ENCODE data around the gene DNA2.
"Not testable (repeated sequence)": the region's sequence is repeated elsewhere in the genome, so short reads cannot be mapped to it uniquely, and the experiment has no call there.

DNA2 gene

GRCh38 chr10:68471586-68472408, at the start of gene DNA2:
Gene DNA2 (minus strand): TSS chr10:68471973. CDS start chr10:68471864, 109 bp downstream.
- Histone ChIP-seq H3K27me3 (ENCODE audit: control insufficient read depth in 5 of 5, insufficient read depth in 4 of 5, low read length in 5 of 5) (no peaks in the 10 kb centered on the region), H3K36me3 (ENCODE audit: control insufficient read depth in 5 of 5, insufficient read depth in 5 of 5, low read length in 5 of 5) (no peaks in the 10 kb centered on the region), H3K4me3 (ENCODE audit: low read depth in 1 of 5, low read length in 5 of 5) (peak within 1 kb of the TSS; percentile 83 to 96 (median 90)), H3K27ac (ENCODE audit: low read depth, low read length) (peak within 1 kb of the TSS; percentile 41), H3K9ac (ENCODE audit: low read length in 5 of 5) (peak within 1 kb of the TSS; percentile 63 to 81 (median 75)), H3K9me3 (ENCODE audit: control insufficient read depth in 5 of 5, low read length in 5 of 5) (no peaks in the 10 kb centered on the region), H3K4me1 (ENCODE audit: control insufficient read depth in 5 of 5, insufficient read depth in 5 of 5, low read length in 5 of 5) (peaks cover 0 to 17% (median 12%) of the 10 kb centered on the region in 5 donors)

GRCh38 chr10:68518609-68519008, 46.8 kb upstream of the DNA2 start:
- not testable (repeated sequence) for H3K4me3 ChIP-seq (ENCODE audit: low read depth in 1 of 5, low read length in 5 of 5); H3K27me3 ChIP-seq (ENCODE audit: control insufficient read depth in 5 of 5, insufficient read depth in 4 of 5, low read length in 5 of 5); H3K9ac ChIP-seq (ENCODE audit: low read length in 5 of 5); H3K9me3 ChIP-seq (ENCODE audit: control insufficient read depth in 5 of 5, low read length in 5 of 5); H3K27ac ChIP-seq (ENCODE audit: low read depth, low read length)
- H3K4me1 ChIP-seq (ENCODE audit: control insufficient read depth in 5 of 5, insufficient read depth in 5 of 5, low read length in 5 of 5), result peaks cover 0 to 17% (median 5%) of the 10 kb centered on the region in 5 donors
- H3K36me3 ChIP-seq (ENCODE audit: control insufficient read depth in 5 of 5, insufficient read depth in 5 of 5, low read length in 5 of 5), result peaks cover 0 to 20% (median 9%) of the 10 kb centered on the region in 5 donors

DNA sequence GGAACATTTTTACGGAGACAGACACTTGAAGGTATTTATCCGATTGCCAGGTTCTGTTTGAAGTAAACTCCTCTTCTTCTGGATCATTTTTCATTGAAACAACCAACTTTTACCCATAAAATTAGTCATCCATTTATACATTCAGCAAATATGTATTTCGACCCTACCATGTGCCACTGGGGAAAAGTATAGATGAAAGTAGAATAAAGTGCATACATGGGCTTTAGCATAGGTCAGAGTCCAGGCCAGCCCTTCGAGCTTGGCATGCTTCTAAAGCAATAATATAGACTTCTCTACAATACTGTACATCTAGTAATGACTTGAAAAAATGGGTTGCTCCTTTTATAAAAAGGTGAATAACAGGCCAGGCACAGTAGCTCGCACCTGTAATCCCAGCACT, 45.4 kb upstream of the DNA2 start:
- Histone ChIP-seq H3K36me3 (ENCODE audit: control insufficient read depth in 5 of 5, insufficient read depth in 5 of 5, low read length in 5 of 5) (peaks cover 2 to 27% (median 9%) of the 10 kb centered on the region in 5 donors), H3K4me3 (ENCODE audit: low read depth in 1 of 5, low read length in 5 of 5) (no peak overlapping the region), H3K9ac (ENCODE audit: low read length in 5 of 5) (no peak overlapping the region), H3K27ac (ENCODE audit: low read depth, low read length) (no peak overlapping the region), H3K9me3 (ENCODE audit: control insufficient read depth in 5 of 5, low read length in 5 of 5) (no peaks in the 10 kb centered on the region), H3K27me3 (ENCODE audit: control insufficient read depth in 5 of 5, insufficient read depth in 4 of 5, low read length in 5 of 5) (no peaks in the 10 kb centered on the region), H3K4me1 (ENCODE audit: control insufficient read depth in 5 of 5, insufficient read depth in 5 of 5, low read length in 5 of 5) (peaks cover 0 to 5% (median 2%) of the 10 kb centered on the region in 5 donors)

DNA sequence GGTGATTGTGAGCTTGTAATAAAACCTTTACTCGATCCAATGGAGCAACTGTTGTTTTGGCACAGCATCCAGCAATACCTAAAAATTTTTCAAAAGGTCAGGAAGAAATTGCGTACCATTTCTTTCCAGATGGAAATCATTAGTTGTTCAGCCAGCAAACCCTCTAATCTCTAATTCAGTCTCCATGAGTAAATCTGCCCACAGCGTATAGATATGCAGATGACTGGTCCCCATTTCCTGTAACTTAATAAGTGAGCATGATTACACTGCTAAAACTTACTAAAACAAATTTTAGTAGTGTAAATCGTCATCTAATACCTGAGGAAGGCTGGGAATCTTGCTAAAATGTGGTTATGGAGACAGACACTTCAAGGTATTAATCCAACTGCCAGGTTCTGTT, 45.0 kb upstream of the DNA2 start:
- Histone ChIP-seq H3K9ac (ENCODE audit: low read length in 5 of 5) (no peak overlapping the region), H3K27ac (ENCODE audit: low read depth, low read length) (no peak overlapping the region), H3K27me3 (ENCODE audit: control insufficient read depth in 5 of 5, insufficient read depth in 4 of 5, low read length in 5 of 5) (no peaks in the 10 kb centered on the region), H3K36me3 (ENCODE audit: control insufficient read depth in 5 of 5, insufficient read depth in 5 of 5, low read length in 5 of 5) (peaks cover 2 to 24% (median 9%) of the 10 kb centered on the region in 5 donors), H3K4me1 (ENCODE audit: control insufficient read depth in 5 of 5, insufficient read depth in 5 of 5, low read length in 5 of 5) (peaks cover 0 to 5% (median 0%) of the 10 kb centered on the region in 5 donors), H3K9me3 (ENCODE audit: control insufficient read depth in 5 of 5, low read length in 5 of 5) (no peaks in the 10 kb centered on the region), H3K4me3 (ENCODE audit: low read depth in 1 of 5, low read length in 5 of 5) (no peak overlapping the region)

DNA sequence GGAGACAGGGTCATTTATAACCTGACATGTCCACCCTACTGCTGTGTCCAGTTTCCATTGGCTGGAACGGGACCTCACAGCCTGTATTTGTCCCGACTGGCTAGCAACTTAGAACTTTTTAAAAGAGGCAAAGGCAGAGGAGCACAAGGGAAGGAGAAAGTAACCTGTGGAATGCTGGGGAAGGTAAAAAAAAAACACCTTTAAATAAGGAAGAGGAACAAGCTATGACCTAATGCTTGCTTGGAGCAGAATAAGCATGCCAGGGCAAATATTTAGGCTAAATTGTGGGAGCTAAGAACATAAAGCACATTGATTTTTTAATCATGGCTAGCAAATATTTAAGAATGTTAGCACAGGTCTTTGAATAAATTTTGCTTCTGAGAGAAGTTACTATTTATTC, 44.4 kb upstream of the DNA2 start:
- not testable (repeated sequence) for H3K27ac ChIP-seq (ENCODE audit: low read depth, low read length); H3K9me3 ChIP-seq (ENCODE audit: control insufficient read depth in 5 of 5, low read length in 5 of 5); H3K4me1 ChIP-seq (ENCODE audit: control insufficient read depth in 5 of 5, insufficient read depth in 5 of 5, low read length in 5 of 5); H3K27me3 ChIP-seq (ENCODE audit: control insufficient read depth in 5 of 5, insufficient read depth in 4 of 5, low read length in 5 of 5); H3K4me3 ChIP-seq (ENCODE audit: low read depth in 1 of 5, low read length in 5 of 5); H3K9ac ChIP-seq (ENCODE audit: low read length in 5 of 5)
- H3K36me3 ChIP-seq (ENCODE audit: control insufficient read depth in 5 of 5, insufficient read depth in 5 of 5, low read length in 5 of 5), result peaks cover 3 to 22% (median 9%) of the 10 kb centered on the region in 5 donors

- peaks cover 0 to 11% (median 0%) of the 10 kb centered on the region in 5 donors for H3K4me1 ChIP-seq (ENCODE audit: control insufficient read depth in 5 of 5, insufficient read depth in 5 of 5, low read length in 5 of 5)
- no peaks in the 10 kb centered on the region for H3K27me3 ChIP-seq (ENCODE audit: control insufficient read depth in 5 of 5, insufficient read depth in 4 of 5, low read length in 5 of 5)
- H3K4me3 ChIP-seq (ENCODE audit: low read depth in 1 of 5, low read length in 5 of 5), result no peak overlapping the region
- peaks cover 7 to 26% (median 10%) of the 10 kb centered on the region in 5 donors for H3K36me3 ChIP-seq (ENCODE audit: control insufficient read depth in 5 of 5, insufficient read depth in 5 of 5, low read length in 5 of 5)
- no peak overlapping the region for H3K9ac ChIP-seq (ENCODE audit: low read length in 5 of 5)
- no peaks in the 10 kb centered on the region for H3K9me3 ChIP-seq (ENCODE audit: control insufficient read depth in 5 of 5, low read length in 5 of 5)
- H3K27ac ChIP-seq (ENCODE audit: low read depth, low read length), result no peak overlapping the region
These were observed 36.3 kb upstream of the DNA2 start for GRCh38 chr10:68508090-68508489.

- Histone ChIP-seq H3K9me3 (ENCODE audit: control insufficient read depth in 5 of 5, low read length in 5 of 5) (no peaks in the 10 kb centered on the region), H3K27ac (ENCODE audit: low read depth, low read length) (no peak overlapping the region), H3K27me3 (ENCODE audit: control insufficient read depth in 5 of 5, insufficient read depth in 4 of 5, low read length in 5 of 5) (no peaks in the 10 kb centered on the region), H3K36me3 (ENCODE audit: control insufficient read depth in 5 of 5, insufficient read depth in 5 of 5, low read length in 5 of 5) (peaks cover 11 to 32% (median 19%) of the 10 kb centered on the region in 5 donors), H3K4me1 (ENCODE audit: control insufficient read depth in 5 of 5, insufficient read depth in 5 of 5, low read length in 5 of 5) (peaks cover 0 to 11% (median 0%) of the 10 kb centered on the region in 5 donors), H3K9ac (ENCODE audit: low read length in 5 of 5) (no peak overlapping the region), H3K4me3 (ENCODE audit: low read depth in 1 of 5, low read length in 5 of 5) (no peak overlapping the region)
These were observed 34.6 kb upstream of the DNA2 start for GRCh38 chr10:68506411-68506810.

DNA sequence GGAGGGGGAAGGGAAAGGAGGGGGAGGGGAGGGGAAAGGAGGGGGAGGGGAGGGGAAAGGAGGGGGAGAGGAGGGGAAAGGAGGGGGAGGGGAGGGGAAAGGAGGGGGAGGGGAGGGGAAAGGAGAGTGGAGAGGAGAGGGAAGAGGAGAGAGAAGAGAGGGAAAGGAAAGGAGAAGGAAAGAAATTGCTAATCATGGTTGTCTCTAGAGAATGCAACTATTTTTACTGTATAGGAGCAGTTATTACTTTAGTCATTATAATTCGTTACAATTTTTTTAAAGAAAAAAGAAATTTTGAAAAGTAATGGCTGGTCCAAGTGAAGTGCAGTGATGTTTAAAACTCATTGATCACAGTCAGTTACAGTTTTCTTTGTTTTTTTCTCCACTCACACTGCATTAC, 31.1 kb upstream of the DNA2 start:
- Histone ChIP-seq H3K9ac (ENCODE audit: low read length in 5 of 5) (no peak overlapping the region), H3K4me3 (ENCODE audit: low read depth in 1 of 5, low read length in 5 of 5) (no peak overlapping the region), H3K4me1 (ENCODE audit: control insufficient read depth in 5 of 5, insufficient read depth in 5 of 5, low read length in 5 of 5) (peaks cover 0 to 11% (median 0%) of the 10 kb centered on the region in 5 donors), H3K36me3 (ENCODE audit: control insufficient read depth in 5 of 5, insufficient read depth in 5 of 5, low read length in 5 of 5) (peaks cover 27 to 64% (median 47%) of the 10 kb centered on the region in 5 donors), H3K9me3 (ENCODE audit: control insufficient read depth in 5 of 5, low read length in 5 of 5) (no peaks in the 10 kb centered on the region), H3K27ac (ENCODE audit: low read depth, low read length) (no peak overlapping the region), H3K27me3 (ENCODE audit: control insufficient read depth in 5 of 5, insufficient read depth in 4 of 5, low read length in 5 of 5) (no peaks in the 10 kb centered on the region)

DNA sequence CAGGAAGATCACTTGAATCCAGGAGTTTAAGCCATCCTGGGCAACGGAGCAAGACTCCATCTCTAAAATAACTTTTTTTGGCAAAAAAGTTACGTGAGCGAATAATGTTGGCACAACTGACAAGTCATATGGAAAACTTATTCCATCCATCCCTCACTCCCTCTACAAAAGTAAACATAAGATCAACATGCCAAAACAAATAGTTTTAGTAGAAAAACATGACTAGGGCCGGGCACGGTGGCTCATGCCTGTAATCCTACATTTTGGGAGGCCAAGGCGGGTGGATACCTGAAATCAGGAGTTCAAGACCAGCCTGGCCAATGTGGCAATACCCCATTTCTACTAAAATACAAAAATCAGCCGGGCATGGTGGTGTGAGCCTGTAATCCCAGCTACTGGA, 29.9 kb upstream of the DNA2 start:
- Histone ChIP-seq H3K4me3 (ENCODE audit: low read depth in 1 of 5, low read length in 5 of 5) (no peak overlapping the region), H3K27ac (ENCODE audit: low read depth, low read length) (no peak overlapping the region), H3K36me3 (ENCODE audit: control insufficient read depth in 5 of 5, insufficient read depth in 5 of 5, low read length in 5 of 5) (peaks cover 27 to 74% (median 47%) of the 10 kb centered on the region in 5 donors), H3K9me3 (ENCODE audit: control insufficient read depth in 5 of 5, low read length in 5 of 5) (no peaks in the 10 kb centered on the region), H3K9ac (ENCODE audit: low read length in 5 of 5) (no peak overlapping the region), H3K4me1 (ENCODE audit: control insufficient read depth in 5 of 5, insufficient read depth in 5 of 5, low read length in 5 of 5) (peaks cover 0 to 9% (median 0%) of the 10 kb centered on the region in 5 donors), H3K27me3 (ENCODE audit: control insufficient read depth in 5 of 5, insufficient read depth in 4 of 5, low read length in 5 of 5) (no peaks in the 10 kb centered on the region)

GRCh38 chr10:68499544-68499943, 27.8 kb upstream of the DNA2 start:
- H3K4me1 ChIP-seq (ENCODE audit: control insufficient read depth in 5 of 5, insufficient read depth in 5 of 5, low read length in 5 of 5), result peaks cover 0 to 3% (median 0%) of the 10 kb centered on the region in 5 donors
- peaks cover 34 to 70% (median 43%) of the 10 kb centered on the region in 5 donors for H3K36me3 ChIP-seq (ENCODE audit: control insufficient read depth in 5 of 5, insufficient read depth in 5 of 5, low read length in 5 of 5)
- no peaks in the 10 kb centered on the region for H3K27me3 ChIP-seq (ENCODE audit: control insufficient read depth in 5 of 5, insufficient read depth in 4 of 5, low read length in 5 of 5)
- no peak overlapping the region for H3K27ac ChIP-seq (ENCODE audit: low read depth, low read length)
- H3K9ac ChIP-seq (ENCODE audit: low read length in 5 of 5), result no peak overlapping the region
- H3K4me3 ChIP-seq (ENCODE audit: low read depth in 1 of 5, low read length in 5 of 5), result no peak overlapping the region
- no peaks in the 10 kb centered on the region for H3K9me3 ChIP-seq (ENCODE audit: control insufficient read depth in 5 of 5, low read length in 5 of 5)

Measured in subcutaneous abdominal adipose tissue (tissue), 5 donors.